IMR-90 (cell line): ENCODE data around the gene FOXL2NB. TPM values are rescaled to one million over a fixed set of nuclear protein-coding genes. Genes with fewer than 3 reads are reported as not detected.

Source experiments
- ATAC-seq: fragments of 200-7000 bp; cut with Tn5 transposase; 2 replicates; pipeline ENCODE4 v1.9.1; 2020; ENCODE audit warnings: low read depth, mild to moderate bottlenecking, moderate library complexity
- BruUV-seq: library from RNA; stranded (reverse); fragments of 400-500 nt; replicated peaks from 2 replicates; lab custom pipeline; 2021; lab: Mats Ljungman, UMichigan
- CTCF ChIA-PET: fragments of 300-600 bp; formaldehyde crosslinking; extraction: SDS; loops from one replicate; lab custom pipeline; 2021; ENCODE audit warnings: antibody characterized with exemption; lab: Yijun Ruan, JAX
- POLR2A ChIA-PET: fragments of 300-600 bp; sonication (Branson Sonifier 250); formaldehyde crosslinking; loops from one replicate; lab custom pipeline; 2022; ENCODE audit warnings: antibody characterized with exemption; ENCODE audit not compliant: unreplicated experiment; lab: Charles Lee
- DNase-seq: peaks from one replicate; pipeline ENCODE4 v3.0.0; 2013
- H2AFZ ChIP-seq: replicated peaks from 2 replicates; pipeline ENCODE3; 2013; ENCODE audit warnings: low read length, mild to moderate bottlenecking; ENCODE audit not compliant: poor library complexity
- H2AK5ac ChIP-seq: 2 replicates; pipeline ENCODE4 v1.6.1; 2013; ENCODE audit warnings: low read depth, low read length, inconsistent platforms
- H2AK9ac ChIP-seq: replicated peaks from 2 replicates; pipeline ENCODE3; 2013; ENCODE audit warnings: mild to moderate bottlenecking, low read depth, low read length, moderate library complexity; ENCODE audit not compliant: poor library complexity
- H2BK120ac ChIP-seq: 2 replicates; pipeline ENCODE4 v1.6.1; 2013; ENCODE audit warnings: low read depth, low read length, inconsistent platforms
- H2BK15ac ChIP-seq: 3 replicates; pipeline ENCODE4 v1.6.1; 2013; ENCODE audit warnings: low read depth, low read length, inconsistent platforms
- H2BK20ac ChIP-seq: 2 replicates; pipeline ENCODE4 v1.6.1; 2013; ENCODE audit warnings: low read depth, mild to moderate bottlenecking, inconsistent platforms, low read length, moderate library complexity
- H2BK5ac ChIP-seq: 2 replicates; pipeline ENCODE4 v1.6.1; 2013; ENCODE audit warnings: mild to moderate bottlenecking, low read depth, low read length, inconsistent platforms; ENCODE audit not compliant: poor library complexity, severe bottlenecking
- H3K14ac ChIP-seq: replicated peaks from 2 replicates; pipeline ENCODE4 v1.6.1; 2013; ENCODE audit warnings: low read depth, low read length, inconsistent platforms
- H3K18ac ChIP-seq: 2 replicates; pipeline ENCODE4 v1.6.1; 2013; ENCODE audit warnings: low read depth, low read length, control low read depth
- H3K23ac ChIP-seq: 2 replicates; pipeline ENCODE4 v1.6.1; 2013; ENCODE audit warnings: low read depth, low read length, inconsistent platforms
- H3K27ac ChIP-seq: 2 replicates; pipeline ENCODE4 v1.5.1; 2013; ENCODE audit warnings: mild to moderate bottlenecking, control low read depth, low read length; ENCODE audit not compliant: insufficient read depth
- H3K27me3 ChIP-seq: 2 replicates; pipeline ENCODE4 v1.6.1; 2013; ENCODE audit warnings: low read length; ENCODE audit not compliant: control insufficient read depth, insufficient read depth
- H3K36me3 ChIP-seq: 2 replicates; pipeline ENCODE4 v1.6.1; 2013; ENCODE audit warnings: low read length, mixed read lengths; ENCODE audit not compliant: control insufficient read depth, insufficient read depth
- H3K4ac ChIP-seq: 2 replicates; pipeline ENCODE4 v1.6.1; 2013; ENCODE audit warnings: low read depth, low read length, inconsistent platforms
- H3K4me1 ChIP-seq: 2 replicates; pipeline ENCODE4 v1.6.1; 2013; ENCODE audit warnings: low read length, mixed read lengths; ENCODE audit not compliant: control insufficient read depth, insufficient read depth
- H3K4me2 ChIP-seq: 2 replicates; pipeline ENCODE4 v1.6.1; 2013; ENCODE audit warnings: low read depth, mild to moderate bottlenecking, control low read depth, low read length, moderate library complexity
- H3K4me3 ChIP-seq: 2 replicates; pipeline ENCODE4 v1.5.1; 2013; ENCODE audit warnings: low read depth, mild to moderate bottlenecking, control low read depth, low read length, moderate library complexity; ENCODE audit not compliant: insufficient read depth
- H3K56ac ChIP-seq: 2 replicates; pipeline ENCODE4 v1.6.1; 2013; ENCODE audit warnings: low read length, inconsistent platforms; ENCODE audit not compliant: insufficient read depth; ENCODE audit errors: extremely low read depth
- H3K79me1 ChIP-seq, 2 experiments: 2 replicates each; pipeline ENCODE4 v1.6.1; 2013; ENCODE audit warnings: low read length in 2 of 2, inconsistent platforms in 1 of 2, low read depth in 1 of 2
- H3K9ac ChIP-seq: 2 replicates; pipeline ENCODE4 v1.6.1; 2013; ENCODE audit warnings: low read depth, low read length, control low read depth
- H3K9me1 ChIP-seq: 2 replicates; pipeline ENCODE4 v1.6.1; 2013; ENCODE audit warnings: low read length, inconsistent platforms; ENCODE audit not compliant: insufficient read depth
- H3K9me3 ChIP-seq: 2 replicates; pipeline ENCODE4 v1.6.1; 2013; ENCODE audit warnings: low read length; ENCODE audit not compliant: control insufficient read depth, insufficient read depth
- H4K20me1 ChIP-seq: 2 replicates; pipeline ENCODE4 v1.6.1; 2013; ENCODE audit warnings: low read length, inconsistent platforms; ENCODE audit not compliant: insufficient read depth
- H4K5ac ChIP-seq: 2 replicates; pipeline ENCODE4 v1.6.1; 2013; ENCODE audit warnings: mild to moderate bottlenecking, low read depth, low read length, control low read depth
- H4K8ac ChIP-seq, 2 experiments: 2 replicates each; pipeline ENCODE4 v1.6.1; 2013; ENCODE audit warnings: low read depth in 2 of 2, low read length in 2 of 2, control low read depth in 1 of 2, inconsistent platforms in 1 of 2
- H4K91ac ChIP-seq: 2 replicates; pipeline ENCODE4 v1.6.1; 2013; ENCODE audit warnings: low read depth, low read length, inconsistent platforms; ENCODE audit not compliant: insufficient read depth
- NFE2L2 ChIP-seq: fragments of 150-350 bp; IDR thresholded peaks from 2 replicates; pipeline ENCODE4 v1.6.1; 2016; ENCODE audit warnings: low read depth, mild to moderate bottlenecking, low read length
- RAD21 ChIP-seq: IDR thresholded peaks from 2 replicates; pipeline ENCODE4 v1.6.1; 2012; ENCODE audit warnings: low read length, improper control_type of control experiment
- RFX5 ChIP-seq: IDR thresholded peaks from 2 replicates; pipeline ENCODE4 v1.8.0; 2012; ENCODE audit warnings: low read depth, mild to moderate bottlenecking, low read length, moderate library complexity
- WGBS, 2 experiments: methylation state at CpG; one replicate each; pipeline versions ENCODE4 v1.1.5 to v1.1.7; 2013; ENCODE audit warnings: missing lambda C conversion rate in 2 of 2; ENCODE audit not compliant: insufficient read length in 1 of 2; ENCODE audit errors: extremely low coverage in 2 of 2; 5-methylcytosine and 5-hydroxymethylcytosine counted together
- dilution Hi-C: fragments of 300-500 bp; cut with HindIII; formaldehyde crosslinking; loops from one replicate; pipeline ENCODE4 v1.14.3; 2018; ENCODE audit warnings: low sequenced_read_pairs; ENCODE audit not compliant: unreplicated experiment
- in situ Hi-C: fragments of 300-500 bp; cut with MboI; formaldehyde crosslinking; loops from 3 replicates; pipeline ENCODE4 v1.14.3; 2019; ENCODE audit warnings: low sequenced_read_pairs, inconsistent platforms, mixed read lengths
- intact Hi-C: fragments of 100-400 bp; cut with micrococcal nuclease; formaldehyde crosslinking; loops from 2 replicates; pipeline ENCODE4 v1.10.0; 2022
- polyA plus RNA-seq, 3 experiments: library from polyadenylated mRNA; depleted of rRNA; stranded (reverse); fragments of >200 nt; gene quantifications; 2 replicates each; pipeline ENCODE4 v1.2.3, GENCODE V29; 2012; ENCODE audit warnings: low replicate concordance in 1 of 3
- total RNA-seq: library from RNA; depleted of rRNA; stranded (reverse); fragments of >200 nt; gene quantifications from 2 replicates; pipeline ENCODE4 v1.2.3, GENCODE V29; 2012

FOXL2NB gene
- total and polyA plus RNA-seq, 2 of the 4 experiments (the other 2 are of a cell fraction): under 0.01 to 0.05 TPM

GRCh38 chr3:138975351-138975750 lies 28.3 kb downstream of the FOXL2NB start:
- H2AK9ac ChIP-seq: no peak overlapping the region
- H3K4ac ChIP-seq: no peak overlapping the region
- no TSS peak for BruUV-seq
- no peaks in the 10 kb centered on the region for H3K9me1 ChIP-seq
- no peak for TF ChIP-seq RFX5
- no peak for TF ChIP-seq RAD21
- no peak for TF ChIP-seq NFE2L2
- H2AK5ac ChIP-seq: no peak overlapping the region
- no peak overlapping the region for H3K56ac ChIP-seq
- no CpG with 5 or more reads among the region's 8 CpGs for WGBS, 2 experiments
- no peak overlapping the region for H2BK5ac ChIP-seq
- H3K36me3 ChIP-seq: no peaks in the 10 kb centered on the region
- DNase-seq (no peak), ATAC-seq (no peak)
- no peak overlapping the region for H4K8ac ChIP-seq
- in situ Hi-C loops (no loop called here), intact Hi-C loops (no loop called here), dilution Hi-C loops (no loop called here)
- no peak overlapping the region for H3K14ac ChIP-seq
- no peak overlapping the region for H3K9ac ChIP-seq
- H3K23ac ChIP-seq: no peak overlapping the region
- no peak overlapping the region for H2AFZ ChIP-seq
- no peaks in the 10 kb centered on the region for H4K20me1 ChIP-seq
- no peak overlapping the region for H3K4me2 ChIP-seq
- H3K79me1 ChIP-seq: no peaks in the 10 kb centered on the region
- no peaks in the 10 kb centered on the region for H3K9me3 ChIP-seq
- H3K27ac ChIP-seq: no peak overlapping the region
- no peak overlapping the region for H2BK20ac ChIP-seq
- H4K5ac ChIP-seq: no peak overlapping the region
- CTCF ChIA-PET: no interaction called here
- no peak overlapping the region for H2BK120ac ChIP-seq
- H3K4me3 ChIP-seq: no peak overlapping the region
- POLR2A ChIA-PET: no interaction called here
- H3K4me1 ChIP-seq: no peaks in the 10 kb centered on the region
- H4K91ac ChIP-seq: no peak overlapping the region
- no peak overlapping the region for H3K18ac ChIP-seq
- peaks cover 1% of the 10 kb centered on the region for H3K27me3 ChIP-seq
- no peak overlapping the region for H2BK15ac ChIP-seq
